GM23248 (cell line): ENCODE measurements around the gene PLEKHA4. TPM values are rescaled to one million over a fixed set of nuclear protein-coding genes. Genes with fewer than 3 reads are reported as not detected.

Experiments
- DNase-seq: peaks from one replicate; pipeline ENCODE4 v3.0.0-alpha.2; 2015
- H2AFZ ChIP-seq: fragments of 200-600 bp; sonication (generic); 2 replicates; pipeline ENCODE4 v1.6.1; 2016; ENCODE audit warnings: antibody characterized with exemption
- H3F3A ChIP-seq: fragments of 200-600 bp; sonication (generic); 2 replicates; pipeline ENCODE4 v1.6.1; 2016; ENCODE audit warnings: mild to moderate bottlenecking, antibody characterized with exemption, mixed run types; ENCODE audit not compliant: insufficient read depth
- H3K27ac ChIP-seq: fragments of 200-600 bp; sonication (generic); 2 replicates; pipeline ENCODE4 v1.5.1; 2016; ENCODE audit warnings: mild to moderate bottlenecking
- H3K27me3 ChIP-seq: fragments of 200-600 bp; sonication (generic); replicated peaks from 2 replicates; pipeline ENCODE4 v1.6.1; 2016; ENCODE audit warnings: mild to moderate bottlenecking; ENCODE audit not compliant: insufficient read depth
- H3K36me3 ChIP-seq: fragments of 200-600 bp; sonication (generic); 2 replicates; pipeline ENCODE4 v1.6.1; 2016; ENCODE audit warnings: low read depth, mild to moderate bottlenecking
- H3K4me1 ChIP-seq: fragments of 200-600 bp; sonication (generic); 2 replicates; pipeline ENCODE4 v1.6.1; 2016; ENCODE audit warnings: mild to moderate bottlenecking; ENCODE audit not compliant: insufficient read depth
- H3K4me2 ChIP-seq: fragments of 200-600 bp; sonication (generic); one replicate; pipeline ENCODE4 v1.6.1; 2016; ENCODE audit warnings: mild to moderate bottlenecking; ENCODE audit not compliant: unreplicated experiment
- H3K4me3 ChIP-seq: fragments of 200-600 bp; sonication (generic); 2 replicates; pipeline ENCODE4 v1.5.1; 2016; ENCODE audit warnings: mild to moderate bottlenecking
- H3K79me2 ChIP-seq: fragments of 200-600 bp; sonication (generic); 2 replicates; pipeline ENCODE4 v1.6.1; 2016; ENCODE audit warnings: mild to moderate bottlenecking; ENCODE audit not compliant: insufficient read depth
- H3K9ac ChIP-seq: fragments of 200-600 bp; sonication (generic); 2 replicates; pipeline ENCODE4 v1.6.1; 2016; ENCODE audit warnings: mild to moderate bottlenecking
- H3K9me2 ChIP-seq: fragments of 200-600 bp; sonication (generic); 2 replicates; pipeline ENCODE4 v1.6.1; 2016; ENCODE audit warnings: mixed run types, mild to moderate bottlenecking, moderate library complexity; ENCODE audit not compliant: insufficient read depth
- H3K9me3 ChIP-seq: fragments of 200-600 bp; sonication (generic); one replicate; pipeline ENCODE4 v1.6.1; 2017; ENCODE audit warnings: low read depth
- H4K20me1 ChIP-seq: fragments of 200-600 bp; sonication (generic); 2 replicates; pipeline ENCODE4 v1.6.0; 2016; ENCODE audit not compliant: insufficient read depth
- EZH2 ChIP-seq: fragments of 200-600 bp; sonication (generic); IDR thresholded peaks from 2 replicates; pipeline ENCODE4 v1.6.1; 2018; ENCODE audit warnings: antibody characterized with exemption, mild to moderate bottlenecking; ENCODE audit not compliant: insufficient read depth, poor library complexity, severe bottlenecking
- EZH2phosphoT487 ChIP-seq: fragments of 200-600 bp; sonication (generic); IDR thresholded peaks from 2 replicates; pipeline ENCODE4 v1.6.1; 2018; ENCODE audit warnings: antibody characterized with exemption, moderate library complexity, mild to moderate bottlenecking, low read depth; ENCODE audit not compliant: insufficient read depth
- WGBS, 2 experiments: methylation state at CpG; one replicate each; pipeline ENCODE4 v1.1.6; 2015 to 2017; ENCODE audit warnings: low lambda C conversion rate in 2 of 2, low coverage in 1 of 2; ENCODE audit errors: missing lambda C conversion rate in 2 of 2; 5-methylcytosine and 5-hydroxymethylcytosine counted together
- in situ Hi-C: fragments of 300-500 bp; cut with MboI; formaldehyde crosslinking; loops from 2 replicates; pipeline ENCODE4 v1.15.0; 2020
- polyA plus RNA-seq: library from polyadenylated mRNA; unstranded; fragments of >200 nt; fragmentation: Nextera tagmentation; extraction: Ambion mirVana; gene quantifications from 2 replicates; pipeline ENCODE4 v1.2.1, GENCODE V29; 2016
- total RNA-seq: library from RNA; depleted of rRNA; stranded (reverse); fragments of >200 nt; shearing (Covaris generic); gene quantifications from 2 replicates; pipeline ENCODE4 v1.2.3, GENCODE V29; 2014

PLEKHA4 gene
- total and polyA plus RNA-seq, 2 experiments from 2014 or later, result 12.3 to 19.4 TPM

DNA sequence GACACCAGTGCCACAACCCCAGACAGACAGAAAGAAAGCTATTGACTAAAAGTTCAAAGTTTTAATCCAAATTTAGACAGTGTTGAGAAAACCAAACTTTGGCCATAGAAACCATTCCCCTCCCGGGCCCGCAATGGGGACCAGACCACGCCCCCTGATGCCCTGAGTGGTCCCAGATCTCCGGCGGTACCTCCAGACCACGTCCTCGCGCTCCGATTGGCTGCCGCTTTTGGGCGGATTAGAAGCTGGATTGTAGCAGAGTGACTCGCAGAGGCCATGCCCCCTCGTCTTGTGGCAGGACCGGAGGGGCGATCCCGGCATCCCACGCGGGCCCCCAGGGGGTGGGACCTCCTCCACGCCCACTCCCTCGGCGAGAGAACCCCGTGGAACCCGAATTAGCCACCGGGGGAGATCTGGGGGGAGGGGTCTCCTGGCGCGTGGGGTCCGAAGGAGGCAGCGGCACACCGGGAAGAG, 31.3 kb downstream of the PLEKHA4 start:
- H3K4me2 ChIP-seq, result peak overlapping the region; percentile 64
- no peaks in the 10 kb centered on the region for H3K9me3 ChIP-seq
- TF ChIP-seq EZH2phosphoT487, result no peak
- TF ChIP-seq EZH2, result no peak
- no peaks in the 10 kb centered on the region for H3K79me2 ChIP-seq
- H4K20me1 ChIP-seq, result no peaks in the 10 kb centered on the region
- H2AFZ ChIP-seq, result peak overlapping the region; percentile 83
- H3K4me1 ChIP-seq, result peaks cover 8% of the 10 kb centered on the region
- H3K27me3 ChIP-seq, result no peaks in the 10 kb centered on the region
- no peaks in the 10 kb centered on the region for H3F3A ChIP-seq
- H3K9ac ChIP-seq, result peak overlapping the region; percentile 70
- no peaks in the 10 kb centered on the region for H3K36me3 ChIP-seq
- no peaks in the 10 kb centered on the region for H3K9me2 ChIP-seq
- H3K4me3 ChIP-seq, result peak overlapping the region; percentile 61
- in situ Hi-C loops, result no loop called here
- H3K27ac ChIP-seq, result peak overlapping the region; percentile 44
- peak; percentile 92 for DNase-seq
- WGBS, 2 experiments, result 4 to 8% methylated on average over 26 to 28 of the region's 29 CpGs

DNA sequence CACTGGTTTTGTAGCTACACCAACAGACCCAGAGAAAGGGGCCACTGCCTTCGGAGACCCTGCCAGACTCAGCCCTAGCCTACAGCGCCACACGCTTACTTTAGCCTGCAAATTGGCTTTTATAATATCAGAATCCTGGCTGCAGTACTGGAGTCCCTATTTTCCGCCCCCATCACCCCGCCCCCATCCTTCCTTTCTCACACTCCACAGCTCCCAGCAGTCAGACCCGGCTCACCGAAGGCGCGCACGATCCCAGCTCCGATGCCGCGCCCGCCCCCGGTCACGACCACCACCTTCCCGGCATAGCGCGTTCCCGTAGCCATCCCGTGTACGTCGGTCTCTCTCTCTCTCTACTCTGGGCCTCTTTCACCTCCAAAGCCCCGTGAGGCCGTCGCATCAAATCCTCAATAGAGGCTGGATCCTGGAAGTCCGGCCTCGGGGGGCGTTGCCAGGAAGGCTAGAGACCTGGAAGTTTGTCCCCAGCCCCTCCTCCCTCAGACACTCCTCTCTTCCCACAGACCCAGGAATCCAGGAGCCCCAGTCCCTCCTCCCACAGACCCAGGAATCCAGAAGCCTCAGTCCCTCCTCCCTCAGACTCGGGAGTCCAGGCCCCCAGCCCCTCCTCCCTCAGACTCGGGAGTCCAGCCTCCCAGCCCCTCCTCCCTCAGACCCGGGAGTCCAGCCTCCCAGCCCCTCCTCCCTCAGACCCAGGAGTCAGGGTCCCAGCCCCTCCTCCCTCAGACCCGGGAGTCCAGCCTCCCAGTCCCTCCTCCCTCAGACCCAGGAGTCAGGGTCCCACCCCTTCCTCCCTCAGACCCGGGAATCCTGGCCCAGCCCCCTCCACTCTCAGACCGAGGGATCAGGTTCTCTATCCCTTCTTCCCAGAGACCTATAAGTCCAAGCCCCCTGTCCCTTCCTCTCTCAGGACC, 32.1 kb downstream of the PLEKHA4 start, which contains the start of gene HSD17B14:
Gene HSD17B14, minus strand, starts transcription at position 403 of the 929 bp plus-strand sequence. Its CDS starts 80 bp downstream, at position 323.
- H4K20me1 ChIP-seq, result no peaks in the 10 kb centered on the region
- in situ Hi-C loops, result no loop called here

DNA sequence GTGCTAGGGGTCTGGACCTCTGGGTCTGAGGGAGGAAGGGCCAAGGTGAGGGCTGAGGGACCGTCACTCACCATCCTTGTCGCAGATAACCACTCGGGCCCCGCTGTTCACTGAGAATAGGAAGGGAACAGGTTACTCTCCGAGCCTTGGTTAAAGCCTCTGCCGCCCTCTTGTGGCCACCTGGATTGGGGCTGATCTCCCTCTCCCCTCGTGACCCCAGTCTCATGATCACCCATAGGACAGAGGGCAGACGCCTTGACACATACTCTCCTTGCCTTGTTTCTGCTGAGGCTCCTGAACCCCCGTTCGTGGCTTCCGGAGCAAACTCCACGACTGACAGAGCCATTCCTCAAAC, 32.7 kb downstream of the PLEKHA4 start:
- Histone ChIP-seq H3K36me3 (no peaks in the 10 kb centered on the region; the same call in 1 of the 2 replicates), H3K4me1 (peaks cover 8% of the 10 kb centered on the region), H2AFZ (peak overlapping the region; percentile 83), H3K79me2 (no peaks in the 10 kb centered on the region), H3K27ac (peak overlapping the region; percentile 44), H3K4me3 (peak overlapping the region; percentile 61), H3F3A (no peaks in the 10 kb centered on the region), H3K9me2 (no peaks in the 10 kb centered on the region), H3K4me2 (peak overlapping the region; percentile 64), H3K27me3 (no peaks in the 10 kb centered on the region), H3K9ac (peak overlapping the region; percentile 70), H3K9me3 (no peaks in the 10 kb centered on the region), H4K20me1 (no peaks in the 10 kb centered on the region)
- in situ Hi-C loops, result no loop called here
- peak; percentile 90 for DNase-seq
- TF ChIP-seq EZH2phosphoT487, result no peak
- no peak for TF ChIP-seq EZH2
- 1% methylated on average over 9 to 12 of the region's 12 CpGs for WGBS, 2 experiments

More for the DNA sequence above, 32.1 kb downstream of the PLEKHA4 start, which contains the start of gene HSD17B14:
- Histone ChIP-seq H3K9me3 (no peaks in the 10 kb centered on the region), H3K4me2 (peak within 1 kb of the TSS; percentile 64), H3K36me3 (no peaks in the 10 kb centered on the region; the same call in 1 of the 2 replicates), H3K27me3 (no peaks in the 10 kb centered on the region), H3K4me3 (peak within 1 kb of the TSS; percentile 61), H2AFZ (peak within 1 kb of the TSS; percentile 83), H3K9me2 (no peaks in the 10 kb centered on the region), H3K4me1 (peaks cover 8% of the 10 kb centered on the region), H3F3A (no peaks in the 10 kb centered on the region), H3K9ac (peak within 1 kb of the TSS; percentile 70), H3K79me2 (no peaks in the 10 kb centered on the region), H3K27ac (peak within 1 kb of the TSS; percentile 44)
- TF ChIP-seq EZH2phosphoT487 (no peak), EZH2 (no peak)
- DNase-seq, result peak; percentile 49
- WGBS, 2 experiments, result 2 to 3% methylated on average over 29 to 35 of the region's 35 CpGs

- no peak for TF ChIP-seq EZH2phosphoT487
- no peak for TF ChIP-seq EZH2
- Histone ChIP-seq H3K79me2 (no peaks in the 10 kb centered on the region), H3K27me3 (no peaks in the 10 kb centered on the region), H4K20me1 (no peaks in the 10 kb centered on the region), H3F3A (no peaks in the 10 kb centered on the region), H3K36me3 (no peaks in the 10 kb centered on the region; the same call in 1 of the 2 replicates), H2AFZ (no peak overlapping the region), H3K4me1 (peaks cover 8% of the 10 kb centered on the region), H3K9me3 (no peaks in the 10 kb centered on the region), H3K4me3 (no peak overlapping the region), H3K9ac (no peak overlapping the region), H3K4me2 (no peak overlapping the region), H3K27ac (no peak overlapping the region), H3K9me2 (no peaks in the 10 kb centered on the region)
- WGBS, 2 experiments, result 61 to 67% methylated on average over 5 of the region's 5 CpGs
- in situ Hi-C loops, result no loop called here
- DNase-seq, result no peak
Measured at GRCh38 chr19:48833977-48834376, 34.4 kb downstream of the PLEKHA4 start.
